Gastrocnemius medialis (tissue), 4 donors: ENCODE data around the gene ABCC3. TPM values are rescaled to one million over a fixed set of nuclear protein-coding genes. Genes with fewer than 3 reads are reported as not detected.

Experiments used
- ATAC-seq, 2 donors: fragments of 150-250 bp; one replicate each; pipeline ENCODE4 v1.9.1; 2016
- DNase-seq, 2 donors: peaks; one replicate each; pipeline ENCODE4 v3.0.0-alpha.2; 2019
- H3K27ac ChIP-seq, 4 donors: fragments of 200-600 bp; sonication (generic); 1 replicate in 1 of 4; 2 replicates in 3 of 4; pipeline ENCODE4 v1.5.1; 2016 to 2018; ENCODE audit warnings: mild to moderate bottlenecking in 2 of 4, moderate library complexity in 1 of 4
- H3K27me3 ChIP-seq, 3 donors: fragments of 200-600 bp; sonication (generic) in 2 of 3; 1 replicate in 1 of 3; 2 replicates in 2 of 3; pipeline versions ENCODE4 v1.5.1 to v1.6.0; 2016 to 2019; ENCODE audit warnings: mild to moderate bottlenecking in 1 of 3, moderate library complexity in 1 of 3
- H3K36me3 ChIP-seq, 2 donors: fragments of 200-600 bp; sonication (generic) in 1 of 2; one replicate each; pipeline ENCODE4 v1.5.1; 2017 to 2018
- H3K4me1 ChIP-seq, 2 donors: fragments of 200-600 bp; sonication (generic) in 1 of 2; one replicate each; pipeline ENCODE4 v1.5.1; 2016 to 2017; ENCODE audit warnings: mild to moderate bottlenecking in 2 of 2
- H3K4me3 ChIP-seq, 4 donors: fragments of 200-600 bp; sonication (generic) in 3 of 4; 1 replicate in 1 of 4; 2 replicates in 3 of 4; pipeline ENCODE4 v1.5.1; 2016 to 2019; ENCODE audit warnings: mild to moderate bottlenecking in 2 of 4
- H3K9me3 ChIP-seq, 3 donors: fragments of 200-600 bp; sonication (generic) in 2 of 3; 1 replicate in 1 of 3; 2 replicates in 2 of 3; pipeline ENCODE4 v1.5.1; 2016 to 2019
- POLR2A ChIP-seq, 2 donors: fragments of 450-650 bp; IDR thresholded peaks; one replicate each; pipeline ENCODE4 v1.6.1; 2017; ENCODE audit warnings: antibody characterized with exemption in 2 of 2, mild to moderate bottlenecking in 2 of 2, moderate library complexity in 2 of 2
- in situ Hi-C, 4 donors: fragments of 200-750 bp; cut with MboI; loops; one replicate each; pipeline versions ENCODE4 v1.15.0 to v1.8.0; 2017; ENCODE audit warnings: low sequenced_read_pairs in 4 of 4
- intact Hi-C: fragments of 100-400 bp; cut with DNase I; formaldehyde crosslinking; loops from one replicate; pipeline ENCODE4 v1.15.1; 2023; ENCODE audit warnings: low total_unique reads
- total RNA-seq, 4 donors: library from RNA; depleted of rRNA; stranded (reverse); fragments of >200 nt; gene quantifications; one replicate each; pipeline versions ENCODE4 v1.1.0 to v1.2.3, GENCODE V29; 2016
- TF ChIP-seq, protein P1 (sequence below), 5 experiments: fragments of 450-650 bp in 3 of 5; fragments of 200-600 bp in 2 of 5; sonication (generic) in 2 of 5; IDR thresholded peaks in 4 of 5; conservative IDR thresholded peaks in 1 of 5; 1 replicate in 4 of 5; 2 replicates in 1 of 5; pipeline ENCODE4 v1.5.1; 2016 to 2019; ENCODE audit warnings: antibody characterized with exemption in 5 of 5, mild to moderate bottlenecking in 3 of 5, moderate library complexity in 3 of 5

The ABCC3 gene
- total RNA-seq, 4 donors from 2014 or later, result 0.51 to 1.3 (median 0.76) TPM

DNA sequence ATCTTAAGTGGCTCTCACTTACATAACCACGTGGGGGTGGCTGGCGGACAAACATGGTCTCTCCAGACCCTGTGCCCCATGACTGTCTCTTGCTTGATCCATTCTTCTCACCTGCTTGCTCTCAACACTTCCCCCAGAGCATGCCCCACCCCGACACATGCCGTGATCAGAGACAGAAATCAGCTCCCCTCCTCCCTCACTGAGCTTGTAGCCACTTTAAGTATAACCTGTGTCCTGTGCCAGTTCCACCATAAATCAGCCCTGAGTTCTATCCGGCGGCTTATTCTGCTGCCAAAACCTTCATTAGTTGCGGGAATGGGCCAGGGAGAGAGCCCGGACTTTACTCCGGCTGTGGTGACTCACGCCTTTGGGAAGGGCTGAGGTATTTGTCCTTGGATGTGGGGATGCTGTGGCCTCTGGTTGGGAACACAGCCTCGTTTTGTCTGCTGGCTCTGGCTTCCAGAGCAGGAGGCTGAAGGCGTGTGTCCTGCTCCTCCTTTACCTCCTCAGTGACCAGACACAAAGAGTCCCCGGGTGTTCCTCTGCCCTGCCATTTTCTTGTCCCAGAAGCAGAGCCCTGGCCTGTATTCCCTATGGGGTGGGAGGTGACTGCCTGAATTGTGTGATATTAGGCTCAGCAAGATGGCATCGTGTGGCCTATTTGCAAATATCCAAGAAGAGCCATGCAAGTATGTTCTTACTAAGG is 52.0 kb downstream of the ABCC3 start:
- TF ChIP-seq, protein P1, sequence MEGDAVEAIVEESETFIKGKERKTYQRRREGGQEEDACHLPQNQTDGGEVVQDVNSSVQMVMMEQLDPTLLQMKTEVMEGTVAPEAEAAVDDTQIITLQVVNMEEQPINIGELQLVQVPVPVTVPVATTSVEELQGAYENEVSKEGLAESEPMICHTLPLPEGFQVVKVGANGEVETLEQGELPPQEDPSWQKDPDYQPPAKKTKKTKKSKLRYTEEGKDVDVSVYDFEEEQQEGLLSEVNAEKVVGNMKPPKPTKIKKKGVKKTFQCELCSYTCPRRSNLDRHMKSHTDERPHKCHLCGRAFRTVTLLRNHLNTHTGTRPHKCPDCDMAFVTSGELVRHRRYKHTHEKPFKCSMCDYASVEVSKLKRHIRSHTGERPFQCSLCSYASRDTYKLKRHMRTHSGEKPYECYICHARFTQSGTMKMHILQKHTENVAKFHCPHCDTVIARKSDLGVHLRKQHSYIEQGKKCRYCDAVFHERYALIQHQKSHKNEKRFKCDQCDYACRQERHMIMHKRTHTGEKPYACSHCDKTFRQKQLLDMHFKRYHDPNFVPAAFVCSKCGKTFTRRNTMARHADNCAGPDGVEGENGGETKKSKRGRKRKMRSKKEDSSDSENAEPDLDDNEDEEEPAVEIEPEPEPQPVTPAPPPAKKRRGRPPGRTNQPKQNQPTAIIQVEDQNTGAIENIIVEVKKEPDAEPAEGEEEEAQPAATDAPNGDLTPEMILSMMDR (IDR thresholded peaks at IDR 0.05 in 4 of 5, conservative IDR thresholded peaks at IDR 0.05 in 1 of 5), result no peak
- TF ChIP-seq POLR2A (IDR thresholded peaks at IDR 0.05), result no peak
- Histone ChIP-seq H3K4me3 (no peak overlapping the region), H3K4me1 (peaks cover 11 to 20% of the 10 kb centered on the region in 2 donors), H3K9me3 (no peaks in the 10 kb centered on the region), H3K27me3 (no peaks in the 10 kb centered on the region), H3K36me3 (no peaks in the 10 kb centered on the region), H3K27ac (peak overlapping the region in 2 of 4 donors; percentile 43 to 67)
- ATAC-seq, result peak; percentile 86 to 89
- peak; percentile 38 to 70 for DNase-seq
- intact Hi-C loops, result no loop called here
- in situ Hi-C loops, result no loop called here

DNA sequence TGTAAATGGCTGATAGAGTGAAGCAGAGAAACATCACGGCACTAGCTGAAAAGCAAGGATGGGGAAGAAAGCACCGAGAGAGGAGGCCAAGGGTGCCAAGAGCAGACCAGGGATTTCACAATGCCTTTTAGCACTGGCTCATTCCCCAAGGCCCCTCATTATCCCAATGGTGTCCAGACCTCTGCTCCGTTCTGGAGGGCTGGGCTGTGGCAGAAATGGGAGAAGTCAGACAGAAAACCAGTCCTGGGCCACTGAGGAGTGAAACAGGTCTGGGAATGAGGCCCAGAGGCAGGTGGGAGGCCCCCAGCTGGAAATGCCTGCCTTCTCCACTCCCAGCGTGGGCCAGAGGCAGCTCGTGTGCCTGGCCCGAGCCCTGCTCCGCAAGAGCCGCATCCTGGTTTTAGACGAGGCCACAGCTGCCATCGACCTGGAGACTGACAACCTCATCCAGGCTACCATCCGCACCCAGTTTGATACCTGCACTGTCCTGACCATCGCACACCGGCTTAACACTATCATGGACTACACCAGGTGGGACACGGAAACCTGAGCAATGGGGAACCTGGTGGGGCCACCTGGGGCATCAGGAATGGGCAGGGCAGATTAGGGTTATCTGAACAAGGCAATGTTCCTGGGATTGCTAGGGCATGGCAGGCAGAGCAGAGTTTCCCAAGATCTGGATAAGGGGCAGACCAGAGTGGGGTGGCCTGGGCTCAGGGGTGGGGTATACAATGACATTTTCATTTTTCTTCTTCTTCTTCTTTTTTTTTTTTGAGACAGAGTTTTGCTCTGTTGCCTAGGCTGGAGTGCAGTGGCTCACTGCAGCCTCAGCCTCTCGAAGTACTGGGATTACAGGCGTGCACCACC is 52.8 kb downstream of the ABCC3 start:
- peaks cover 0 to 3% of the 10 kb centered on the region in 2 donors for H3K36me3 ChIP-seq
- intact Hi-C loops, result no loop called here
- in situ Hi-C loops, result no loop called here
- H3K4me1 ChIP-seq, result peaks cover 11 to 20% of the 10 kb centered on the region in 2 donors
- TF ChIP-seq POLR2A (IDR thresholded peaks at IDR 0.05), result no peak
- TF ChIP-seq, protein P1 (IDR thresholded peaks at IDR 0.05 in 4 of 5, conservative IDR thresholded peaks at IDR 0.05 in 1 of 5), result no peak
- H3K27ac ChIP-seq, result peak overlapping the region in 2 of 4 donors; percentile 43 to 67
- DNase-seq, result no peak
- no peaks in the 10 kb centered on the region for H3K9me3 ChIP-seq
- ATAC-seq, result no peak
- no peak overlapping the region for H3K4me3 ChIP-seq
- no peaks in the 10 kb centered on the region for H3K27me3 ChIP-seq

DNA sequence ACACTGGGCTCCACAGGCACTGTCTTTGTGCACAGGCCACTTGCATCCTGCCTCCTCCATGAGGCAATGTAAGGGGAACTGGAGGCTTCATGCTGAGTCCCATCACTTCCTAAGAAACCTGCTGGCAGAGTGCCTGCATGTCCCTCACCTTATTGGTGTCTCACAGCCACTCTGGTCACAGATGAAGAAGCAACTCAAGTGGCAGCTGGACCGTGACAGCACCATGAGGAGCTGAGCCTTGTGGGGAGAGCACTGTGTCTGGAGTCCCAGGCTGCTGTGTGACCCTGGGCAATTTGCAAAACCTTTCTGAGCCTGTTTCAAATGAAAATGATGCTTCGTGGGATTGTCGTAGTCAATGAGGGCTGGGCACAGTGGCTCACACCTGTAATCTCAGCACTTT is 53.6 kb downstream of the ABCC3 start:
- DNase-seq (no peak), ATAC-seq (no peak)
- peaks cover 0 to 11% of the 10 kb centered on the region in 2 donors for H3K36me3 ChIP-seq
- peaks cover 11 to 20% of the 10 kb centered on the region in 2 donors for H3K4me1 ChIP-seq
- no peaks in the 10 kb centered on the region for H3K9me3 ChIP-seq
- no peak overlapping the region for H3K27ac ChIP-seq
- in situ Hi-C loops (no loop called here), intact Hi-C loops (no loop called here)
- no peak overlapping the region for H3K4me3 ChIP-seq
- no peak for TF ChIP-seq POLR2A (IDR thresholded peaks at IDR 0.05)
- TF ChIP-seq, protein P1 (IDR thresholded peaks at IDR 0.05 in 4 of 5, conservative IDR thresholded peaks at IDR 0.05 in 1 of 5), result no peak
- no peaks in the 10 kb centered on the region for H3K27me3 ChIP-seq

DNA sequence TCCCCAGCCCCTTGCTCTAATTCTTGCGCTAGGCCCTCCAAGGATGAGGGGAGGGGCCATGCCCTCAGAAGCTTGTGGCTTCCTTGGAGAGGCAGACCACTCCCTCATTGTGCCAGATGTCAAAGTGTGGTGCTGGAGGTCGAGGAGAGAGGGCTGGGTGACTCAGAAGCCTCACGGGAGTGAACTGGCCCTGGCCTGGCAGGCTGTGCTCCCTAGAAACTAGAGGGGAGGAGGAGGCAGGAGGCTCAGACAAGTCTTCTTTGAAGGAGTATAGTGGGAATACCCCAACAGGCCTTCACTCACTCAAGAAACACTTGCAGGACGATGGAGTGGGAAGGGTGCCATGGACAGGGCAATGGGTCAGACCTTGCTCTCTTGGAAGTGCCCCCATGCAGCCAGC is 54.6 kb downstream of the ABCC3 start:
- no peak overlapping the region for H3K4me3 ChIP-seq
- no peak for DNase-seq
- in situ Hi-C loops (no loop called here), intact Hi-C loops (no loop called here)
- H3K27ac ChIP-seq, result no peak overlapping the region
- ATAC-seq, result no peak
- H3K36me3 ChIP-seq, result peaks cover 0 to 20% of the 10 kb centered on the region in 2 donors
- no peaks in the 10 kb centered on the region for H3K9me3 ChIP-seq
- no peak for TF ChIP-seq POLR2A (IDR thresholded peaks at IDR 0.05)
- TF ChIP-seq, protein P1 (IDR thresholded peaks at IDR 0.05 in 4 of 5, conservative IDR thresholded peaks at IDR 0.05 in 1 of 5), result no peak
- H3K27me3 ChIP-seq, result no peaks in the 10 kb centered on the region
- H3K4me1 ChIP-seq, result peaks cover 11 to 20% of the 10 kb centered on the region in 2 donors
